Liver (tissue), 3 donors: ENCODE measurements around the gene TMEM91.

Experiments
- FOXA1 ChIP-seq: IDR thresholded peaks from 2 replicates; pipeline ENCODE4 v1.6.1; 2016; ENCODE audit warnings: antibody characterized with exemption
- GABPA ChIP-seq, 2 donors: IDR thresholded peaks in 1 of 2; conservative IDR thresholded peaks in 1 of 2; 2 replicates each; pipeline ENCODE4 v1.6.1; 2016; ENCODE audit warnings: antibody characterized with exemption in 2 of 2, mild to moderate bottlenecking in 1 of 2, moderate library complexity in 1 of 2
- JUND ChIP-seq, 2 donors: IDR thresholded peaks; 2 replicates each; pipeline ENCODE4 v1.6.1; 2016; ENCODE audit warnings: antibody characterized with exemption in 2 of 2
- MAX ChIP-seq: IDR thresholded peaks from 2 replicates; pipeline ENCODE4 v1.6.1; 2016; ENCODE audit warnings: antibody characterized with exemption
- RAD21 ChIP-seq, 2 donors: IDR thresholded peaks; 2 replicates each; pipeline ENCODE4 v1.6.1; 2016; ENCODE audit warnings: antibody characterized with exemption in 2 of 2, mild to moderate bottlenecking in 2 of 2
- REST ChIP-seq: IDR thresholded peaks from 2 replicates; pipeline ENCODE4 v1.6.1; 2016; ENCODE audit warnings: antibody characterized with exemption, mild to moderate bottlenecking
- RXRA ChIP-seq, 2 donors: IDR thresholded peaks; 2 replicates each; pipeline ENCODE4 v1.6.1; 2017 to 2018; ENCODE audit warnings: antibody characterized with exemption in 2 of 2, mild to moderate bottlenecking in 1 of 2
- SP1 ChIP-seq: IDR thresholded peaks from 2 replicates; pipeline ENCODE4 v1.6.1; 2018; ENCODE audit warnings: antibody characterized with exemption, mild to moderate bottlenecking
- TAF1 ChIP-seq: conservative IDR thresholded peaks from 2 replicates; pipeline ENCODE4 v1.6.1; 2016; ENCODE audit warnings: antibody characterized with exemption, mild to moderate bottlenecking
- YY1 ChIP-seq: IDR thresholded peaks from 2 replicates; pipeline ENCODE4 v1.6.1; 2016; ENCODE audit warnings: antibody characterized with exemption, mild to moderate bottlenecking
- TF ChIP-seq, protein P1 (sequence below): fragments of 150-350 bp; IDR thresholded peaks from 2 replicates; pipeline ENCODE4 v1.5.1; 2017; ENCODE audit warnings: improper control_type of control experiment, low read depth, low read length; ENCODE audit not compliant: missing input control
- TF ChIP-seq, protein P2 (sequence below): IDR thresholded peaks from 2 replicates; pipeline ENCODE4 v1.6.1; 2016; ENCODE audit warnings: antibody characterized with exemption
- donor health status: healthy.
- donor health status: healthy.

GRCh38 chr19:41426952-41427646 lies 50.8 kb downstream of the TMEM91 start, which contains the start of gene B3GNT8:
- TF ChIP-seq, protein P1, sequence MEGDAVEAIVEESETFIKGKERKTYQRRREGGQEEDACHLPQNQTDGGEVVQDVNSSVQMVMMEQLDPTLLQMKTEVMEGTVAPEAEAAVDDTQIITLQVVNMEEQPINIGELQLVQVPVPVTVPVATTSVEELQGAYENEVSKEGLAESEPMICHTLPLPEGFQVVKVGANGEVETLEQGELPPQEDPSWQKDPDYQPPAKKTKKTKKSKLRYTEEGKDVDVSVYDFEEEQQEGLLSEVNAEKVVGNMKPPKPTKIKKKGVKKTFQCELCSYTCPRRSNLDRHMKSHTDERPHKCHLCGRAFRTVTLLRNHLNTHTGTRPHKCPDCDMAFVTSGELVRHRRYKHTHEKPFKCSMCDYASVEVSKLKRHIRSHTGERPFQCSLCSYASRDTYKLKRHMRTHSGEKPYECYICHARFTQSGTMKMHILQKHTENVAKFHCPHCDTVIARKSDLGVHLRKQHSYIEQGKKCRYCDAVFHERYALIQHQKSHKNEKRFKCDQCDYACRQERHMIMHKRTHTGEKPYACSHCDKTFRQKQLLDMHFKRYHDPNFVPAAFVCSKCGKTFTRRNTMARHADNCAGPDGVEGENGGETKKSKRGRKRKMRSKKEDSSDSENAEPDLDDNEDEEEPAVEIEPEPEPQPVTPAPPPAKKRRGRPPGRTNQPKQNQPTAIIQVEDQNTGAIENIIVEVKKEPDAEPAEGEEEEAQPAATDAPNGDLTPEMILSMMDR, result no peak
- no peak for TF ChIP-seq SP1
- TF ChIP-seq GABPA (IDR thresholded peaks at IDR 0.05 in 1 of 2, conservative IDR thresholded peaks at IDR 0.05 in 1 of 2), result no peak
- TF ChIP-seq, protein P2, sequence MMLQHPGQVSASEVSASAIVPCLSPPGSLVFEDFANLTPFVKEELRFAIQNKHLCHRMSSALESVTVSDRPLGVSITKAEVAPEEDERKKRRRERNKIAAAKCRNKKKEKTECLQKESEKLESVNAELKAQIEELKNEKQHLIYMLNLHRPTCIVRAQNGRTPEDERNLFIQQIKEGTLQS, result no peak
- no peak for TF ChIP-seq RAD21 (IDR thresholded peaks at IDR 0.05)
- TF ChIP-seq TAF1, result no peak
- no peak for TF ChIP-seq RXRA (IDR thresholded peaks at IDR 0.05)
- no peak for TF ChIP-seq MAX
- TF ChIP-seq REST, result no peak
- no peak for TF ChIP-seq JUND (IDR thresholded peaks at IDR 0.05)
- TF ChIP-seq YY1, result no peak
- no peak for TF ChIP-seq FOXA1
